GM18505 (cell line): ENCODE results near the gene ALDH3B2.

ENCODE experiments used
- ATAC-seq: cut with Tn5 transposase; IDR thresholded peaks from one replicate; pipeline ENCODE4 v1.9.1; 2021; ENCODE audit not compliant: unreplicated experiment
- POLR2A ChIP-seq: IDR thresholded peaks from 4 replicates; pipeline ENCODE4 v1.6.1; 2011; ENCODE audit warnings: borderline replicate concordance; ENCODE audit not compliant: insufficient read depth, insufficient read length; ENCODE audit errors: extremely low read depth

ALDH3B2 gene

DNA sequence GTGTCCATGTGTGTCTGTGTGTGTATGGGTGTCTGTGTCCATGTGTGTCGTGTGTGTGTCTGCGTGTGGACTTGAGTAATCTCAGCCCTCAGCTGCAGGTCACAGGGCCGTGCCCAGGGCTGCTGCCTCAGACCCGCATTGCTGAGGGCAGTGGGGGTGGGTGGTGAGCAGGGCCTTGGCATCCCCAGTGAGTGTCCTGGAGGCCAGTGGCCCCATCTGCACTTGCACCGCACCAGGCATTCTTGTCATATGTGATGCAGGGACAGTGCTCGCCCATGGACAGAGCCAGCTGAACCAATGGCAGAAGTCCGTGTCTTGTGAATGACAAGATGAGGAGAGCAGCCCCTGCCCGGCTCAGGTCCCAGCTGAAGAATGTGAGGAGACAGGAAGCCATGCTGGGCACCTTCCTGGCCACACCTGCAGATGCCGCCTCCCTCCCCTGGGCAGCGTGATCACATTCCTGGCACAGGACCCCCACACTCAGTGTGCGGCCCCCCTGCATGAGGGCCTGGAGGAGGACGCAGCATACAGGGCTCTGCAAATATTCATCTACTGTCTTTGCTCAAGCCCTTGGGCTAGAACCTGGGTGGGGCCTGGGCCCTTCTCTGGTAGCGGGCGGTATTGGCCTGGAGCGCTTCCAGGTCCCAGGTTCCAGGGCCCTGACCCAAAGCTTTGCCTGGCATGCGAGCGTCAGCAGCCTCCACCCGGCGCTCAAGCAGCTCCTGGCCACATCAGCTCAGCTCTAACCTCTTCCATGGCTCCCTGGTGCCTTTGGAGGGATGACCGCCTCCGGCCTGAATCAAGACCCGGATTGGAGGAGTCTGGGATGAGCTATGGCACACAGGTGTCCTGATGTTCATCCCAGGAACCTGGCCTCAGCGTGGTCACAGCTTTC is 3.9 kb downstream of the ALDH3B2 start:
- no peak for TF ChIP-seq POLR2A
- no peak for ATAC-seq

DNA sequence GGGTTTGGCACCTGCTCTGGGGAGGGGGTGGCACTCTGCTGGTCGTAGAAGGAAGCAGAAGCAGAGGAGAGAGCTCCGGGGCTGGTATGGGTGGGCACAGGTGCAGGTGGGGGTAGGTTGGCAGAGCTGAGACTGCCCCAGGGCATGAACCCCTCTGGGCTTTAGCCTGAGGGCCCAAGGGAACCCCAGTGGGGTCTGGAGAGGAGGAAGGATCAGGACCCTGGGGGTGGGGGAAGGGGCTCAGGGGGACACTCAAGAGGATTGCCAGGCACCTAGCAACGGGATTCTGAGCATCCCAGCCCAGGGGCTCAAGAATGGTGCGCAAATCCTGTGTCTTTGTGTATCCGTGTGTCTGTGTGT is 6.3 kb downstream of the ALDH3B2 start:
- no peak for ATAC-seq
- no peak for TF ChIP-seq POLR2A

DNA sequence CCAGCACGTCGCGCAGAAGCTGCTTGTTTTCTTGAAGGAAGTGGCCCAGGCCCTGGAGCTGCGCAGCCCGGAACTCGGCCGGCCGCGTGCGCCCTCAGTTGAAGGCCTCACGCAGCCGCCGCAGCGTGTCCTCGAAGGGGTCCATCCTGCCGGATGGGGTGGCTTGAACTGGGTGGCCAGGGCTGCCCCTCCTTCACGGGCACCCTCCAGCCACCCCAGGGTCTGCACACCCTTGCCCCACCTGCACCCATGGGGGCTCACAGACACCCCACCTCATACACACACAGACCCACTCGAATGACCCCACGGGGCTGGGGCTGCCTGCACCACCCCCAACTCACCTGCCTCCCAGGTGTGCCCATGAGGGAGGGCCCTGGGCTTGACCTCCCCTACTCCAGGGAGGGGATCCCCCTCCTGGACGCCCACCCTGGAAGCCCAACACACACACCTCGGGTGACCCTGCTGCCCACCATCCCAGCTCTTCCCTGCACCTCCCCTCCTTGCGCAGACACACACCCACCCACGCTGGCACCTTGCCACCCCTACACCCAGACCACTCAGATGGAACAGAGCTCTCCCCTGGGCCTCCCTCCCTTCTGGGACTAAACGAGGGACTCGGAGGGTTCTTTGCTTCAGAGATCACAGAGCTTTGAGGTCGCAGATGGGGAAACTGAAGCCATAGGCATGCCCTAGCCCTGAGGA is 6.8 kb downstream of the ALDH3B2 start:
- TF ChIP-seq POLR2A: no peak
- no peak for ATAC-seq

DNA sequence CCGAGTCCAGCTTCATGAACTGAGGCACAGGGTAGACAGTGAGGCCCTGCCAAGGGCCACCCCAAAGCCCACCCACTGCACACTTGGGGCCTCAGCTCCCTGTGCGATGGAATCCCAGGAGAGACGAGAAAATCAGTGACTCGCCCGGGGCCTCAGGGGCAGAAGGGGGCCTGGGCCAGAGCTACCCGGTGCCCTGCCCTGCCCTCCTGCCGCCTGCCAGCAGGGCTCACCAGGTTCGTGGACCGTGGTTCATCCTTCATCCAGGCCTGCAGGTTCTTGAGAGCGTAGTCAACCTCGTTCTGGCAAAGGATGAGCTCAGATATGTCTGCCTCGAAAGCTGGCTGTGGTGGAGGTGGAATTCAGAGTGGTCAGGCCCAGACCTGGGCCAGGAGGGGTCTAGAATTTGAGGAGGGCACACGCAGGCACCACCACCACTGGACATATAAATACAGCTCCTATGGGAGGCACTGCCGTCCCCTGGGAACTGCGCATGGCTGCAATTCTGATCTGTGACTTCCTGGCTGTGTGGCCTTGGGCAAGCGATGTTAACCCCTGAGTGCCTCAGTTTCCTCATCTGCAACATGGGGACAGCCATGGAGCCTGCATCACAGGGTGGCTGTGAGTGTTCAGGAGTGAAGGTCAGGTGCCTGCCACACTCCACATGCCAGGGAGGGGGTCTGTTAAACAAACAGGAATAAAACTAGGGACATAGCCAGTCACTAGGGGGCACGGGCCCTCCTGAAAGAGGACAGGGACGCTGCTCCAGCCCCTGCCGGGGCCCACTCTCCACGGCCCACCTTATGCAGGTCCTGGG is 7.5 kb downstream of the ALDH3B2 start:
- ATAC-seq: no peak

DNA sequence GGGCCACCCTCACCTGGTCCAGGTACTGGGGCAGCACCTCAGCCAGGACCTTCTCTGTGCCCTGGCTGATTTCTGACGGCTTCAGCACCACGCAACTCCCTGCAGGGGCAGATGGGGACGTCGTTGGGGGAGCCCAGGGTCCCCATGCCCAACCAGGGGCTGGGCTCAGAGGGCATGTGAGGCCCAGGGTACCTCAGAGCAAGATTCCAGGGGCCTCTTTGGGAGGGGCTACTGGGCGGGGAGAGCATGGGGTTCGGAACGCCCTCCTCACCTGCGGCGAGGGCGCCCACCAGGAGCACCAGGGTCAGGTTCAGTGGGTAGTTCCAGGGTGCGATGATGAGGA is 8.1 kb downstream of the ALDH3B2 start:
- no peak for TF ChIP-seq POLR2A
- ATAC-seq: no peak

More for the DNA sequence above, 7.5 kb downstream of the ALDH3B2 start:
- no peak for TF ChIP-seq POLR2A

DNA sequence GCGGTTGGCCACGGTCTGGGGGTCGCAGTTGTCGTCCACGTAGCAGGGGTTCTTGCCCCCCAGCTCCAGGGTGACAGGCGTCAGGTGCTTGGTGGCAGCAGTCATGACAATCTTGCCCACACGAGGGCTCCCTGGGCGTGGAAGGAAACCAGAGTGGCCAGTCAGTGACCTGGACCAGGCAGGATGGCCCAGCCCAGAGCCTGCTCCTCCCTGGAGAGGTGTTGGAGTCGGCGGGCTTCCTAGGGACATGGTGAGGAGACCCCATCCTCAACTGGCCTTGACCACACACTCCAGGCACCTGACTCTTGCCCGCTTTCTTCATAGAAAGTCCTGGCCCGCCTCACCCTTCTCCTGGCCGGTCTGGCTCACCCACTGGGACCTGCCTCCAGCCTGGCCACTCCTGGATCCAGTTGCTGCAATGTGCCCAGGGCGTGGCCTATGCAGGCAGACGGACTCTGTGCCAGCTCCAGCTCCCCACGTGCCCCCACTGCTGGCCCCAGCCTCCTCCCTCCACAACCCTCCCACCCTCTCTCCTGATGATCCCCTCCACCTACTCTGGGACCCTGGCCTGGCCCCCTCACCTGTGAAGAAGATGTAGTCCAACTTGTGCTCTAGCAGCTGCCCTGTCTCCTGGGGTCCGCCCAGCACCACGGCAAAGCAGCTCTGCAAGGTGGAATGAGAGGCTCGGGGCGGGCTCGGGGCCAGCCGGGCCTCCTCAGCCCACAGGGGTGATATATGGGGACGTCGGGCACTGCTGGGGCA is 8.7 kb downstream of the ALDH3B2 start:
- no peak for TF ChIP-seq POLR2A
- no peak for ATAC-seq

DNA sequence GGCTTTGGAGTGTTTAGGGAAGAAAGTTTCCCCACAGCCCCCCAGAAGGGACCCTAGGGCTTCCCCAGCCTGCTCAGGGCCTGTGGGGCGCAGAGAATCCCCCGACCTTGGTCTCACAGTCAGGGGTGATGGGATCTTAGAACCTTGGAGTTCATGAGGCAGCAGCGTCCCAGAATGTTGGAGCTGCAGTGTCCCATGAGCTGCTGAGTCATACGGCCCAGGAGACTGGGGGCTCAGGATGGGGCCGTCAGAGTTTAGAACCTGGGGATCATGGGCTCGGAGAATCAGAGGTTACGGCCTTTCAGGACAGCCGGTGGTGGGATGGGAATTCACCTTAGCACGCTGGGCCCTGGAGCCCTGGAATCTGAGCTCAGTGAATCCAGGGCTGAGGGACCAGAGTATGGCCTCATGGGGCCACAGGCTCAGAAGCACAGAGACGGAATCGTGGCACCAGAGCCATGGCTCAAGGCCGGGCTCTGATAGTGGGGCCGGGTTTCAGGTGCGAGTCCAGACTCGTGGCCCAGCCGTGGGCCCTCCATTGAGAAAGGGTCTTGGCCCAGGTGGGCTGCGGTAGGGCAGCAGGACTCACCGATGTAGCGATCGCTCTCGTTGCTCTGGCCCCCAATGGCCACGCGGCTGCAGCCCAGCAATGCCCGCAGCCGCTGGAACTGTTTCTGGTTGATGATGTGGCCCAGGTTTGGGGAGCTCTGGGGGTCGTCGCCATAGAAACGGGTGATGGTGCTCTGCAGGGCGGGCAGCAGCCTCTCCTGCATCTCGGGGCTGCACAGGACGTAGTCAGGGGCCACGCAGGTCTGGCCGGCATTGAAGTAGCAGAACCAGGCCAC is 9.5 kb downstream of the ALDH3B2 start:
- ATAC-seq: no peak
- TF ChIP-seq POLR2A: no peak

DNA sequence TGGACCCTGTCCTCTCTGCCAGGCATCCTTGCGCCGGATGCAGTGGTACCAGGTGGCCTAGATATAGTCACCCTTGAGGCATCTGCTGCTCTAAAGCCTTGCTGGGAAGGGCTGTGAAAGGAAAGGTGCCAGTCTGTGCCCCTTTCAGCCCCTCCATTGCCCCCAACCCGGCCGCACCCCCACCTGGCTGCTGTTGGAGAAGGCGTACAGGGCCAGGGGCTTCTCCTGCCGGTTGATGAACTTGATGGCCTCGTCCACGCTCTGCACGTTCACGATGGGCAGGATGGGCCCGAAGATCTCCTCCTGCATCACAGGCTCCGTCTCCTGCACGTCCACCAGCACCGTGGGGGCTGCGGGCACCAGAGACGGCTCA is 10.2 kb downstream of the ALDH3B2 start:
- no peak for TF ChIP-seq POLR2A
- ATAC-seq: no peak

DNA sequence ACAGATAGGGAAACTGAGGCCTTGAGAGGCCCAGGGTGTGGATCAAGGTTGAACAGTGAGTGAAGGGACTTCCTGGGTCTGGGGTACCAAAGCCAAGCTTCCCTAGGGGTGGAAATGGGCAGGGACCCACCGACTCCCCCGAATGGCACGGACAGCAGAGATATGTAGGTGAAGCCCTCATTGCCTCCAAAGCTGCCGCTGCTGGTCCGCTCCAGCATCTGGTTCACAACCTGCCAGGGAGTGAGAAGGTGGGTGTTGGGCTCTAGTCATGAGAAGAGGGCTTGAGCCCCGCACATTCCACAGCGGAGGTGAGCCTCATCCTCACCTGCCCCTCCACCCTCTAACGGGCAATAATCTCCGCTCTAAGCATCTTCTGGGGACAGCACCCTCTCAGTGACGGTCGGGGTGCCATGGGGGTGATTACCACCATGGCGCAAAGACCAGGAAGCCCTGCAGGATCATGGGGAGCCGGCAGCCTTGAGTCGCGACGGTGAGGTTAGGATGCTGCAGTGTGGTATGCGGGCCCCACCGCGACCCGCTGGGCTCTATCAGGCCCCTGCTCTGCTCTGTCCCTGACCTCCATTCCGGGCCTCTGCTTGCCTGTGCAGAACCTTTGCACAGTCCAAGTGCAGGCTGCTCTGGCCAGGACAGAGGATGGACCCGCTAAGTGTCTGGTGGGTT is 10.8 kb downstream of the ALDH3B2 start:
- ATAC-seq: no peak

DNA sequence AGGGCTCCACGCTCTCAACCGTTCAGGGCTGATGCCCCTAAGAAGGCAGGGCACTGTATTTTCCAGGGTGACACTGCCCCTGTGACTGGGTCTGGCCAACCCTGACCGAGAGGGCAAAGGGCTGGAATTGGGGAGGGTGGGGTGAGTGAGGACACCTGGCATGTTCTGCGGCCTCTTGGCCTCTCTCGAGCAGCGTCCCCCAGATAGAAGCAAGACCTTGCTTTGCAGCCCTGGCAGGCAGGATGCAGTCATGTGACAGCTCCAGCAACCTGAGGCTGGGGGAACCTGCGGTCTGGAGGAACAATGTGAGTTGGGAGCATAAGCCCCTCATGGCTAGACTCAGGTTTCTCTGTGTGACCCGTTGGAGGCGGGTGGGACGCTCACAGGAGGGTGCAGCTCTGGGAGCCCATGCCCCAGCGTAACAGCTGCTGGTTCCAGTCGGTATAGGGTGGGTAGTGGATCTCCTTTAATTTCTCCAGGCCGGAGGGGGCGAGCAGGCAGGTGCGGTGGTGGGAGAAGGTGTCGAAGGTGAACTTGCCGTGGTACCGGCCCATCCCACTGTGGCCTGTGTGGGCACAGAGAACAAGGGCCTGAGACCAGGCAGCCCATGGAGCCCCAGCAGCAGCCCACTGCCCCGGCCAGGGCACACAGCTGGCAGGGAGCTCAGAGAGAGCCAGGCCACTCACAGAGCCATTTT is 11.4 kb downstream of the ALDH3B2 start:
- ATAC-seq: no peak

More for the DNA sequence above, 10.8 kb downstream of the ALDH3B2 start:
- TF ChIP-seq POLR2A: no peak

More for the DNA sequence above, 11.4 kb downstream of the ALDH3B2 start:
- no peak for TF ChIP-seq POLR2A
